Stimulated activated naive CD4-positive, alpha-beta T cell treated with Interleukin-2 at 50 U/mL for 16 hours (primary cell): ENCODE results near the gene SLC25A10.
A peak's percentile ranks its signal among the peaks of the same experiment; 100 is the strongest.
"Not testable (repeated sequence)": the region's sequence is repeated elsewhere in the genome, so short reads cannot be mapped to it uniquely, and the experiment has no call there.

Source experiments
- DNase-seq: peaks from one replicate; lab custom pipeline; 2025; lab: John Stamatoyannopoulos, UW

The SLC25A10 gene, protein sequence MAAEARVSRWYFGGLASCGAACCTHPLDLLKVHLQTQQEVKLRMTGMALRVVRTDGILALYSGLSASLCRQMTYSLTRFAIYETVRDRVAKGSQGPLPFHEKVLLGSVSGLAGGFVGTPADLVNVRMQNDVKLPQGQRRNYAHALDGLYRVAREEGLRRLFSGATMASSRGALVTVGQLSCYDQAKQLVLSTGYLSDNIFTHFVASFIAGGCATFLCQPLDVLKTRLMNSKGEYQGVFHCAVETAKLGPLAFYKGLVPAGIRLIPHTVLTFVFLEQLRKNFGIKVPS

DNA sequence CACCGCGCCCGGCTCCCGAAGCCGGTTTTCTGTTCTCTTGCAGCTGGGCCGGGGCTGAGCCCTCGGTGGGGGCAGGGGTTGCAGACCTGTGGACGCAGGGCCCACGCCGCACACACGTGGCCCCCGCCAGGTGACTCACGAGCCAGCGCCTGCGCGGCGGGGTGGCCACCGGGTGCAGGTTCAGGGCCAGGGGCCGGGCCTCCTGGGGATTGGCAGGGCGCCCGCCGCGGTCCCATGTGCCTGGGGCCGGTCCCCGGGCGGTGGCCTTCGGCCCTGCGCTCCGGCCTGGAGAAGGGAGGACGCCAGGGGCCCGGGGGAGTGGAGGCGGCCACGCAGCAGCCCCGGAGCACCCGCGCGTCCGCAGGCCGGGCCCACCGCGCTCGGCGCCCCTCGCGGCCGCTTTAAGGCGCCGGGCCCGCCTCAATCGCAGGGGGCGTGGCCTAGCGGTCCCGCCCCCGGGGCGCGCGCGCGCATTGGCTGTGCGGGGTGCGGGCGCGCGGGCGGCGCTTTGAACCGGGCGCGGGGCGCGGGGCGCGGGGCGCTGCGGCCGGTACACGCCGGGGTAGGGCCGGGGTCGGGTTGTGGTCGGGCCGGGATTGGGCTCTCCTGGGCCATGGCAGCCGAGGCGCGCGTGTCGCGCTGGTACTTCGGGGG, at the start of gene SLC25A10:
Gene SLC25A10 (plus strand): TSS at position 471 of the 654 bp plus-strand sequence. CDS start 143 bp downstream, at position 614.
- peak; percentile 80 for DNase-seq

DNA sequence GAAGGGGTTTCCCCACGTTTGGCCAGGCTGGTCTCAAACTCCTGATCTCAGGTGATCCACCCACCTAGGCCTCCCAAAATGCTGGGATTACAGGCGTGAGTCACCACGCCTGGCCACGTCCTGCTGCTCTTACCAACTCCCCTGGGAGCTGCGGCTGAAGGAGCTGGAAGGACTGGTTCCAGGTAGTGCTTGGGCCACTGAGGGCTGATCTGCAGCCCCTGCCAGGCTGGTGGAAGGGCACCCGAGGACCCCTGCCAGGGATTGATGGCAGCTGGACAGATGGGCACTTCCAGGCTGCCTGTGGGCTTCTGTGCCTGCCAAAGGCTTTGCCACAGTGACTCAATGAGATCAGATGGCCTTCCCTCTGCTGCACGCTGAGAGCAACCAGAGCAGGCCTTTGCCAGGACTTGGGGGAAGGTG, 48.0 kb upstream of the SLC25A10 start:
- DNase-seq = no peak

DNA sequence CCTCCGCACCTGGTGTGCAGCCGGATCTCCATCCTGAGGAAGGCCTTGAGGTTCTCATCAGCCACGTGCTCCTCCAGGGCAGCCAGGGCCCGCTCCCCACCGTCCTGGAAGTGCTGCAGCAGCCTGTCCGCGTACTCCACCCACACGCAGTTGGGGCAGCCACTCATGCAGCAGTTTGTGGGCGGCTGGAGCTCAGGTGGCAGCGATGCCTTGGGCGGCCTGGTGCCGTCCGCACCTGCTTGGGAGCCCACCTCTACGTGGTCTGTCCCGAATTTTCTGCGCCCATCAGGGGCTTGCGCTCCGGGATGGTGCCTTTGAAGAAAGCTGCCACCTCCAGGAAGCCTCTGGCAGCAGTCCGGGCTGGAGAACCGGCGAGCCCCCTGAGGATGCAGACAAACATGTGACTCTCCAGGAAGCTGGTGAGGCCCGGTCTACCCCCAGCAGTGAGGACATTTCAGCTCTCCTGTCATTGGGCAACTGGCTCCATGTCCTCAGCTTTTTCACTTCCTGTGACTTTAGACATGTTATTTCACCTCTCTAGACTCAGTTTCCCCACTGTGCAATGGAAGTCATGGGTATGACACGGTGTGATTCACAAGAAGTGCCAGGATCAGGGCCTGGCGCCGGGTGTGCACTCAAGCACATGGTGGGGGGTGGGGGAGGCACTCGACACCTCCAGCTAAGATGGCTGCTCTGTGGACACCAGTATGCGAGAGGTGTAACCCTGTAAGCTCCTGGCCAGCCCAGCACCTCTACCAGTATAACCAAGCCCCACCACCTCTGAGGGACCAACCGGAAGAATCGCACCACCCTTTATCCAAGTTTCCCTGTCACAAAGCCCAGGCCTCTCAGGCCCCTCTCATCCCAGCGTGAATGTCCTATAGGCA, 46.6 kb upstream of the SLC25A10 start:
- peak; percentile 61 for DNase-seq

DNA sequence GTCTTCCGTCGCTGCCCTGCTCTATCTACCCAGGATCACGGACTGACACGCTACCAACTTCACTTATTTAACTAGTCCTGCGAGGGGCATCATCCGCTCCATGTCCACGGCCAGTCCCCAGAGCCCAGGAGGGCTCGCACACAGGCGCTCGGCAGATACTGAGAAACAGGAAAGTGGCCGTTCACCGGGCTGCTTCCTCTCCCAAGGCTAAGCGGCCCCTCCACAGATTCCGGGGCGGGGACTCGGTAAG, 46.1 kb upstream of the SLC25A10 start:
- no peak for DNase-seq

DNA sequence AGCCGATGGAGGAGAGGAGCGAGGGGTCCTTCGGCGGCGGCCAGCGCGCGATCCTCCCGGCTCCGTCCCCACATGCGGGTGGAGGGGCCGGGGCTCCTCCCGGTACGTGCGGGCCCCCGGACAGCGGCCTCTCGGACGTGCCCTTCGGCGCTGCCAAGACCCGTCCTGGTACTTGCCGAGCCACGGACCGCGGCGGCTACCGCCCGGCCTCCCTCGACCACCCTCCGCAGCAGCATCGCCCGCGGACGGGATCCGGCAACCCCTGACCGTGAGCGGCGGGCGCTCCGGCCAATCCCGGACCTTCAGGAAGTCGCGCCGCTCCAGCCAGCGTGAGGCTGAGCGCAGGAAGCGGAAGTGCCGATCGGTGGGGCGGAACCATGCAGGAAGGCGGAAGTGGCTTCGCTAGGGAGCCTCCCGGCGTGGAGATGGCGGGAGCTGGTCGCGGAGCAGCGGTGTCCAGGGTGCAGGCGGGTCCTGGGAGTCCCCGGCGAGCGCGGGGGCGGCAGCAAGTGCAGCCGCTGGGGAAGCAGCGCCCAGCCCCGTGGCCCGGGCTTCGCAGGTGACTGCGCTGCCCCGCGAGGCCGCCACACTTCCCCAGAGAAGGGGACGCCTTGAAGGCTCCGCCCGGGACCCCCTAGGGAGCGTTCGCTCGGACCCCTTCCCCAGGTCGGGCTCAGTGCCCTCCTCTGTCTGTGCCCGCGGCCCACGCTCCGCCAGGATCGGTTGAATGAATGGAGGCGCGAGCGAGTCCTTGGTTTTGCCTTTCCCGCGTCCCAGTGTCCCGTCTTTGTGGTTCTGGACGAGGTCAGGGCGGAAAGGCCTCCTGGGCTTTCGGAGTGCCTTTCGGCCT, 45.5 kb upstream of the SLC25A10 start, which contains the start of the genes CCDC137 and OXLD1:
Gene CCDC137 (plus strand): TSS at position 396 of the 850 bp plus-strand sequence. CDS start 30 bp downstream, at position 426.
Gene OXLD1 (minus strand): TSS at position 264 of the 850 bp plus-strand sequence. CDS start 28 bp downstream, at position 236.
- peak; percentile 93 for DNase-seq

DNA sequence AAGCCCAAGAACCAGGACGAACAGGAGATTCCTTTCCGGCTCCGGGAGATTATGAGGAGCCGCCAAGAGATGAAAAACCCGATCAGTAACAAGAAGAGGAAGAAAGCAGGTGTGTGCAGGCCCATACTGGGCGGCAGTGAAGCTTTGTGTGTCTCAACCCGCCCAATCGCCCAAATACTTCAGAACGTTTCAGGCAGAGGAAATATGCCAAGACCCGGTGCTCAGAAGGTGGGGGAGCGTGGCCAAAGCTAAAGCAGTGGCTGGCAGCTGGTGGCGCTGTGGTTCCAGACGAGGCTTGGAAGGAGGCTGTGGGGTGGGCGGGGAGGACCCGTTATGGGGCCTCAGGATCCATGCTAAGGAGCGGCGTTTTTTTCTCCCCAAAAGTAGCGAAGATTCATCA, 44.3 kb upstream of the SLC25A10 start:
- no peak for DNase-seq

DNA sequence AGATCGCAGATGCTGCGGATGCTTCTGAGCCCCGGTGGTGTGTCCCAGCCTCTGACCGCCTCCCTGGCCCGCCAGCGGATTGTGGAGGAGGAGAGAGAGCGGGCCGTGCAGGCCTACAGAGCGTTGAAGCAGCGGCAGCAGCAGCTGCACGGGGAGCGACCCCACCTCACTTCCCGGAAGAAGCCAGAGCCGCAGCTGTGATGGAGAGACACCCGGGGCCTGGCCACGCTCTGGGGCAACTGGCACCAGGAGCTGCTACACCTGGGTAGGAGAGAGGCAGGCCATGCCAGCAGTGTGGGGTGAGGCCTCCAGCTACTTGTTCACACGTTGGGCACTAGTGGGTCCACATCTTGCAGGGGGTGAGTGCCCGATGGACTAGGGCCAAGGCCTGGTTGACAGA, 39.6 kb upstream of the SLC25A10 start:
- no peak for DNase-seq

DNA sequence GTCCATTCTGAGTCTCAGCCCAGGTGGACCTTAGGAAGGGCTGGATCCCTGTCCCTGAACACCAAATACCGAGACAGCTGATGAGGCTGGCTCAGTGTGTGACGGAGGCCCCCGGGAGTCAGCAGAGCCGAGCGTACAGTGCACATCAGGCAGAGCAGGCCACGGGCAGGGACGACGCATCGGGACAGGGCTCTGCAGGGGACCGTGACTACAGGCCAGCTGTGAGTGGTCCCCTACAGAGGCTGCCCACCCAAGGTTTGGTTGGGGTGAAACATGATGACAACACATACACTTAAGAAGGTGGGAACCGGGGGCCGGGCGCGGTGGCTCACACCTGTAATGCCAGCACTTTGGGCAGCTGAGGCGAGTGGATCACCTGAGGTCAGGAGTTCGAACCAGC, 39.1 kb upstream of the SLC25A10 start:
- no peak for DNase-seq

DNA sequence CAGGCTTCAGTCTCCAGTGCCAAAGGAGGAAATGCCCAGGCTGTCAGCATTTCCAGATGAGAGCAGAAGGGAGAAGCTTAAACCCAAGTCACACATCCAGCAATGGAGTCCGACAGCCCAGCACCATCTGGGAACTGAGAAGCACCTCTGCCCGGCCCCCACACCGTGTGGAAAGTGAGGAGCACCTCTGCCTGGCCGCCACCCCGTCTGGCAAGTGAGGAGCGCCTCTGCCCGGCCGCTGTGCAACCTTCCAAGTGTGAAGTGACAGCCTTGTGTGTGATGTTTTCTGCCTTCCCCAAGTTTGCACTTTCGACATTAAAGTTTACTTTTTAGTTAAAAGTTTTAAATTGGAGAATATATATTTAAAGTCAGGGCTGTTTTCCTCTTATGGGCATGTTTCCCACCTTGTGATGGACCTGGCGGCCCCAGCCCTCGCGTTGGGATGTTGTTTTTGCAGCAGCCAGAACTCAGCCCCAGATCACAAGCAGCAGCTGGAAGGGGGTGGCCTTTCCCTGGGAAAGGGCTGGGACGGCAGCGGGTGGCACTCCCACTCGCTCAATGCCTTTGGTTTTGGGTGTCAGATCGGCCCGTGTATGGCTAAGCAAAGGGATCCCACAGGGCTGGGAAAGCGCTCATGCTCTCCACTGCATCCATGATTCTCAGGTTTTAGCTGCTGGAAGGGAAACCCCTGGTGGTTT, 38.4 kb upstream of the SLC25A10 start:
- DNase-seq = no peak

DNA sequence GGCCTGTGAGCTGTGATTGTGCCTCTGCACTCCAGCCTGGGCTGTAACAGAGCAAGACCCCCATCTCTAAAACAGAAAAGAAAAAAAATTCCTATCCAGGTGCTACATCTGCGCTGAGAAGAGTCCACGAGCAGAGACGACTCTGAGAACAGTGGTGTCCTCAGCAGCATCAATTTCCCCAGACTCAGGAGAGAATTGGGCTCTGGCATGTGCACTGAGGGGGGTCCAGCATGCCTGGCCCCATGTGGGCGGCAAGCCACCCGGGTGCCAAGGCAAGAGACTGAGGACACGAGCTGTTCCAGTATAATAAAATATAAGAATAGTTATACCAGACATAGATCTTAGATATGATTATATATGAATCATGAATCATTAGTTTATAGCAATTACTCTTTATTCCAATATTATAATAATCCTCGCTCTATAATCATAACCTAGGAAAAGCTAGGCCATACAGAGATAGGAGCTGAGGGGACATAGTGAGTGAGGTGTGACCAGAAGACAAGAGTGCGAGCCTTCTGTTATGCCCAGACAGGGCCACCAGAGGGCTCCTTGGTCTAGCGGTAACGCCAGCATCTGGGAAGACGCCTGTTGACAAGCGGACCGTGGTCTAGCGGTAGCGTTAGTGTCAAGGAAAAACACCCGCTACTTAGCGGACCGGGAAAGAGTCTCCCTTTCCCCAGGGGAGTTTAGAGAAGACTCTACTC, 36.4 kb upstream of the SLC25A10 start:
- not testable (repeated sequence) for DNase-seq

DNA sequence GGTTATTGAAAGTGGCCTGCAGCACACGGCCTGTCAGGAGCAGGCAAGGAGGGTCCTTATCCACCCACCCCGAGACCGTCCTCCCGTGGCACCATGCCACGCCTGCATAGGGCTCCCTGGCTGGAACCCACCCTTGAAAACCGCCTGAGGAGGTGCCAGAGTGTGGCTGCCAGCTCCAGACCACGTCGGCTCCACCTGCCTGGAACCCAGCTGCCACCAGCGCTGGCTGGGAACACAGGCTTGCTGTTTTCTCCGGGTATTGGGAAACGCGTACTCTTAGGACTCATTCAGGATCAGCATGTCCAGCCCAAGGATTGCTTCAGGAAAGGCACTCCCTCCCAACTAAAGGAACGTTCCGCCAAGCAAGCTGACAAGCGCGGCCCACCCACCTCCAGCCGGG, 35.2 kb upstream of the SLC25A10 start:
- DNase-seq = no peak

DNA sequence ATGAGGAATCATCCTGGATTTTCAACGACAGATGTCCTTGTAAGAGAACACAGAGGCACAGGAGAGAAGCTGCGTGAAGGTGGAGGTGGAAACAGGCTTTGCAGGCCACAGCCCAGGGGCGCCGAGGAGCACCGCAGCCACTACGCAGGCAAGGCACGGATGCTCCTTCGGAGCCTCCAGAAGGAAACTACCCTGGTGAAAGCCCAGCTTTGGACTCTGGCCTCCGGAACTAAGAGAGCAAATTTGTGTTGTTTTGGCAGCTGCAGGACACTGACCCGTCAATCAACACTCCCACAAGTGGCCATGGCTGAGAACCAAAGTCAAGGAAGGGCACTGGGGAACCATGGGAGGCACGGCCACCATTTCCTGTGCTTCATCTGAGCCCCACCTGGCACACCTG, 31.9 kb upstream of the SLC25A10 start:
- DNase-seq = no peak

DNA sequence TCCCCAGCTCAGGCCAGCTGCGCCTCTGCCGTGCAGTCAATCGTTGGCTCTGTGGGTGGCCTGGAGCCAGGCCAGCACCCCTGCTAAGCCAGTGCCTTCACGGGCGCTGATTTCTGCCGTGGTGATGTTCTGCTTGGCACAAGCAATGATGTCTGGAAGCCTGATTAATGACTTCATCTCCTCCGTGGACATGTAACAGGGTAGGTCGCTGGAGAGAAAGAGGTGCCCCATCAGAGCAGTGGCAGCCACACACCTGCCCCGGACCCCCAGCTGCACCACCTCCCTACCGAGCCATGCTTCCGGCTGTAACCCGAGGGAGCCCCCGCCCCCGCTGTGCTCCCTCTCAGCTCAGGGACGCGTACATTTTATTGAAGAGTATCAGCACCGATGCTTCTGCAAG, 30.4 kb upstream of the SLC25A10 start:
- no peak for DNase-seq

DNA sequence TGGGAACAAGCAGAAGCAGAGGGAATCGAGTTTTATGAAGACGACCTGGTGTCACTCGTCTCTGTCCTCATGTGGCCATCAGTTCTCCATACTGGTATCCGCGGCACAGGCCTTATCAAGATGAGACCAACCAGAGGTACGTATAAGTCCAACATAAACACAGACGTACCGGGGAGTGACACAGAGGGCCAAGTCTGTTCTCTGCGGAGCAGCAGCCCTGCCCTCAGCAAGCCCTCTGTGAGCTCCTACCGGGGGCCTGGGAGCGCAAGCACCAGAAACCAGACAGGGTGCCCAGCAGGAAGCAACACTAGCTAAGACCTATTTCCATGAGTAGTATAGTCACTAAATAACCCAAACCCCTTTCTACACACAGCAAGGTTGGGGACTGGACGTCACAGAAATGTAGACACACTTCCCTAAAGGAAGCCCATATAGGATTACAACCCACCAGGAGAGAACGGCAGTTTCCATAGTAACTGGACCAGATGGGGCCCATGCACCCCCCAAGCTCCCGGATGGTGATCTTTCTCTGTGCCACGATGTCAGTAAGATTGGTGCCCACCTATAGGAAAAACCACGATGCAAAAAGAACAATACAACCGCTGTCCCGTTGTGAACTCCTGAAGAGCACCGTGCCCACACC, 29.4 kb upstream of the SLC25A10 start:
- DNase-seq = no peak

DNA sequence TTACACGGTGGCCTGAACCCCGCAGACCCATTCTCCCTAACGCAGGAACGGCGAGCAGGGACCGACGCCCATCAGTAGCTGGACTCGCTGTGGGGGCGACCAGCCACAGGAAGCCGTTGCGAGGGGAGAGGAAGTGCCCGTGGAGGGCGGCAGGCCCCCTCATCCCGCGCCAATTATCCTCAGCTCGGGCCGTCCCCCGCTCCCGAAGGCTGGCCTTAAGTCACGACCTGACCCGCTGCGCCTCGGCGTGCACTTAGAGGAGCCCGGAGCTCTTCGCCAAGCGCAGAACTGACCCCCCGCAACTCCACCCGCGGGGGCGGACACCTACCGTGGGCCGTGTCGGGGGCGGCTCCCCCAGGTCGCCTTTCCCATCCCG, 28.9 kb upstream of the SLC25A10 start:
- DNase-seq = no peak

DNA sequence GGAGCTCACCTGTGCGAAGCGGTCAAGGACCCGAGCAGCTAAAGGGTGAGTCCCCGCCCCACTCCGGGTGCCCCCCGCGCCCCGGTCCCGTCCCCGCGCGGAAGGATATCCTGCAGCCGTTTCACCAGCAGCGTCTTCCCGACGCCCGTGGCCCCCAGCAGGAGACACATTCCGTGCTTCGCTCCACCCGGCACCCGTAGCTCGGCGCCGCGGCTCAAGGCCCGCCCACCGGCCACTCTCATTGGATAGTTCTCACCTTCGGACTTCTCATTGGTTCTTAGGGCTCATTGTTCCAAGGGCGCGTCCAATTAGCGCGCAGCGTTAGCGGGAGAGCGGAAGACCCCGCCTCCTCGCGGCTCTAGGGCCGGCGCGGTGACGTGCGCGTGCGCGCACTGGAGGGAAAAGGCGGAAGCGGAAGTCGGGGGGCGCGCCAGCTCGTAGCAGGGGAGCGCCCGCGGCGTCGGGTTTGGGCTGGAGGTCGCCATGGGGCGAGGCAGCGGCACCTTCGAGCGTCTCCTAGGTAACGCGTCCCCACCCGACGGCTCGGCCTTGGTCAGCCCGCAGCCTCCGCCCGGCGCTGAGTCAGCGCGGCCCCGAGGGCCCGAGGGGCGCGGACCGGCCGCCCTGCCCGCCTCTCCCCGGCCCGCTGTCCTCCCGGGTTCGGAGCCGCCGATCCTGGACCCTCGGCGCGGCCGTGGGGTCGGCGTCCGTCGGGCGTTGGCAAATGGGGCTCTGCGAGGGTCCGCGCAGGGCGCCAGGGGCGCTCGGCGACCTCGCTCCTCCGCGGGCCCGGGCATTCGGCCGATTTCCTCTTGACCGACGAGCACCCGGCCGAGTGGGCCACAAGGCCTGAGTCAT, 28.3 kb upstream of the SLC25A10 start, which contains the start of the genes ARL16 and HGS:
Gene ARL16 (minus strand): TSS at position 214 of the 858 bp plus-strand sequence. CDS start 44 bp downstream, at position 170.
Gene HGS (plus strand): TSS at position 428 of the 858 bp plus-strand sequence. CDS start 56 bp downstream, at position 484.
- peak; percentile 95 for DNase-seq

DNA sequence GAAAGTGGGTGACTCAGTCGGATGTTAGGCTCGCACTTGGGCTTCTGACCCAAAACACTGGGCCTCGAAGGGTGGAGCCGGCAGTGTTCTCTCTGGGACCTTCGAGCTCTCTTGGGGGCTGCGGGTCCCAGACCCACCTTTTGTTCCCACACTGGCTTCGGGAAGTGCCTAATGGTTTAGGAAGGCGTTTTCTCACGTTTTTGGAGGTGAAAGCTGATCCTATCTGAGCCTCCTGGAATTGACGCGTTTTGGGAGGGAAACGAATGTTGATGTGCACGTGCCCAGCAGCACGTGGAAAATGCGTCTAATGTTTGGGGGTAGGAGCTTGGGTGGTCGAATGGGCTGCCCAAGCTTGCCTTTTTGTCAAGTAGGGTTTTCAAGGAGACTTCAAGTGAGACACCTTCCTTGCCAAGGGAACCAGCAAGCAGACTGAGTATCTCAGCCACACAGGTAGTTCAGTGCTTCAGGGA, 27.6 kb upstream of the SLC25A10 start:
- DNase-seq = no peak

DNA sequence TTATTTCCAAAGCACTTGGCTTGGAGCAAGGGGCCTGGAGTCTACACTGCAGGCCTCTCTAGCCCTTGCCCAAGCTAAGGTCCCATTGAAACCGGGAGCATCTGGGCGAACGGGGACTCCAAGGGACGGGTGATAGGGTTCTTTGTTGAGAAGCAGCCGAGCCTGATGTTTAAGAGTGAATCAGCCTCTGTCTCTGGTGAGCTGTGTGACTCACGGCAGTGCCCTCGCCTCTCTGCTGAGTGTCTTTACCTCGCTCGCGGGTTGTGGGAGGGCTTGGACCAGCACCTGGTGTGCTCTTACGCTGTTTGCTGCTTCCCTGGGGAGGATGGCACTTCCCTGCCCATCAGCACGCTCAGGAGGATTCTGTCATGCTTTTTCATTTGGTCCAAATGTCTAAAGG, 27.0 kb upstream of the SLC25A10 start:
- DNase-seq = peak; percentile 56

DNA sequence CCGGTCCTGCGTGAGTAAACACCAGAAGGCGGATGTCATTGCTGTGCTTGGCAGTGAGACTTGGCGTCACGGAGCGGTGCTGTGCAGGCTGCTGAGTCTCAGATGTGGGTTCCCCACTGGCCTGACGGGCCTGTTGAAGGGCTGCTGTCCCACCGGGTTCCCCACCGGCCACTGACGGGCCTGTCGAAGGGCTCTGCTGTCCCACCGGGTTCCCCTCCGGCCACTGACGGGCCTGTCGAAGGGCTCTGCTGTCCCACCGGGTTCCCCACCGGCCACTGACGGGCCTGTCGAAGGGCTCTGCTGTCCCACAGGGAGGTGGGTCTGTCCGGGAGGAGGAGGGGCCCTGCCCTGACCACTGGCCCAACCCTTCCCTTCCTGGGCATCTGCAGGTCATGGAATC, 25.5 kb upstream of the SLC25A10 start:
- no peak for DNase-seq
